Fibroblast of mammary gland (primary cell): ENCODE data around the gene LMNTD2.

ENCODE experiments used
- DNase-seq: peaks from one replicate; pipeline ENCODE4 v3.0.0-alpha.2; 2010; ENCODE audit warnings: low read depth
- H3K4me3 ChIP-seq: 2 replicates; pipeline ENCODE4 v1.5.1; 2011; ENCODE audit warnings: low read depth, mild to moderate bottlenecking, low read length, moderate library complexity; ENCODE audit not compliant: control insufficient read depth
- CTCF ChIP-seq: conservative IDR thresholded peaks from 2 replicates; pipeline ENCODE4 v1.5.1; 2011; ENCODE audit warnings: low read depth, low read length, inconsistent platforms; ENCODE audit not compliant: control insufficient read depth, insufficient read depth

LMNTD2 gene

GRCh38 chr11:595400-595799, 34.9 kb upstream of the LMNTD2 start:
- no peak for TF ChIP-seq CTCF
- no peak overlapping the region for H3K4me3 ChIP-seq
- no peak for DNase-seq

- DNase-seq = no peak
- no peak for TF ChIP-seq CTCF
- no peak overlapping the region for H3K4me3 ChIP-seq
Measured at GRCh38 chr11:593347-593746, 32.8 kb upstream of the LMNTD2 start.

GRCh38 chr11:592918-593317, 32.4 kb upstream of the LMNTD2 start:
- H3K4me3 ChIP-seq = no peak overlapping the region
- TF ChIP-seq CTCF = no peak

GRCh38 chr11:592501-592900, 32.0 kb upstream of the LMNTD2 start:
- DNase-seq = no peak
- TF ChIP-seq CTCF = no peak
- no peak overlapping the region for H3K4me3 ChIP-seq

More at GRCh38 chr11:592918-593317, 32.4 kb upstream of the LMNTD2 start:
- DNase-seq = no peak

GRCh38 chr11:590997-591396, 30.5 kb upstream of the LMNTD2 start:
- no peak for TF ChIP-seq CTCF
- no peak for DNase-seq
- no peak overlapping the region for H3K4me3 ChIP-seq

GRCh38 chr11:589798-590197, 29.3 kb upstream of the LMNTD2 start:
- DNase-seq = no peak
- no peak for TF ChIP-seq CTCF
- no peak overlapping the region for H3K4me3 ChIP-seq

- TF ChIP-seq CTCF = no peak
- no peak overlapping the region for H3K4me3 ChIP-seq
- peak; percentile 83 for DNase-seq
Measured at GRCh38 chr11:587978-588380, 27.4 kb upstream of the LMNTD2 start.
